Fibroblast of gingiva (primary cell): ENCODE data around the gene KCNJ10.
A peak's percentile ranks its signal among the peaks of the same experiment; 100 is the strongest.

Experiments
- DNase-seq: peaks from one replicate; pipeline ENCODE4 v3.0.0-alpha.2; 2011; ENCODE audit warnings: low read depth

The KCNJ10 gene

GRCh38 chr1:160083968-160084770, 14.2 kb upstream of the KCNJ10 start:
- no peak for DNase-seq

GRCh38 chr1:160082926-160083325, 13.0 kb upstream of the KCNJ10 start:
- no peak for DNase-seq

- DNase-seq, result no peak
Measured at GRCh38 chr1:160082487-160082886, 12.5 kb upstream of the KCNJ10 start.

- peak; percentile 36 for DNase-seq
Measured at GRCh38 chr1:160081261-160081936, 11.4 kb upstream of the KCNJ10 start, which contains the start of gene KCNJ9. Gene KCNJ9, plus strand, starts transcription at chr1:160081538. Its CDS starts 2,493 bp downstream, at chr1:160084031.

GRCh38 chr1:160080381-160081100, 10.6 kb upstream of the KCNJ10 start:
- no peak for DNase-seq

GRCh38 chr1:160079448-160079847, 9.5 kb upstream of the KCNJ10 start:
- DNase-seq, result no peak

GRCh38 chr1:160078512-160079195, 8.7 kb upstream of the KCNJ10 start:
- no peak for DNase-seq

GRCh38 chr1:160077486-160077885, 7.5 kb upstream of the KCNJ10 start:
- no peak for DNase-seq

GRCh38 chr1:160076295-160076694, 6.3 kb upstream of the KCNJ10 start:
- no peak for DNase-seq

GRCh38 chr1:160075836-160076235, 5.9 kb upstream of the KCNJ10 start:
- no peak for DNase-seq

GRCh38 chr1:160074865-160075264, 4.9 kb upstream of the KCNJ10 start:
- no peak for DNase-seq

- DNase-seq, result no peak
Measured at GRCh38 chr1:160071289-160071688, 1.3 kb upstream of the KCNJ10 start.

- DNase-seq, result peak; percentile 13
Measured at GRCh38 chr1:160070243-160071163, 543 bp upstream of the KCNJ10 start.

GRCh38 chr1:160068225-160068624, 1.7 kb downstream of the KCNJ10 start:
- no peak for DNase-seq

GRCh38 chr1:160066829-160067745, 2.9 kb downstream of the KCNJ10 start:
- no peak for DNase-seq

GRCh38 chr1:160064746-160065145, 5.2 kb downstream of the KCNJ10 start:
- DNase-seq, result no peak

- DNase-seq, result peak; percentile 51
Measured at GRCh38 chr1:160064164-160064563, 5.8 kb downstream of the KCNJ10 start.

GRCh38 chr1:160063176-160063575, 6.8 kb downstream of the KCNJ10 start:
- DNase-seq, result no peak

- DNase-seq, result no peak
Measured at GRCh38 chr1:160062230-160062532, 7.8 kb downstream of the KCNJ10 start.
